GM19328 (cell line): ENCODE results near the gene SEC61G.

Source experiments
- ATAC-seq: cut with Tn5 transposase; IDR thresholded peaks from one replicate; pipeline ENCODE4 v1.9.1; 2021; ENCODE audit warnings: mild to moderate bottlenecking, moderate library complexity; ENCODE audit not compliant: unreplicated experiment

SEC61G gene

DNA sequence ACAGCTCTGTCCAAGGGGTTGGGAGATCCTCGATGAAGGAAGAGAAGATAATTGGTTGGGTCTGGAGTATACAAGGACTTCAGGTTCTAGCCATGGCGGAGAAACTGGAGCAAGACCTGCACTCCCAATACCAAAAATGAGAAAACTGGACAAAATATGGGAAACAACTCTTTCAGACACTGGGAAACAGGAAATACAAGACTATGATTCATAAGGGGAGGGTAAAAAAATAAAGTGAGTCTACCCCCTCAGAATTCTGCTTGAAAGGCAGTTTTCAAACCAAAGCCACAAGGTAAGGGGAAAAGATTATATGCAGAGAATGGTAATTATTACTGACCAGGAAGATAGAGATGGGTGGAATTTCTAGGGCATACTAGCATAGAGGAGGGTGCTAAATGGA, 10.2 kb upstream of the SEC61G start:
- no peak for ATAC-seq

- no peak for ATAC-seq
Measured at GRCh38 chr7:54764861-54765260, 5.8 kb upstream of the SEC61G start.

GRCh38 chr7:54757711-54758110, 1.3 kb downstream of the SEC61G start:
- ATAC-seq, result no peak

DNA sequence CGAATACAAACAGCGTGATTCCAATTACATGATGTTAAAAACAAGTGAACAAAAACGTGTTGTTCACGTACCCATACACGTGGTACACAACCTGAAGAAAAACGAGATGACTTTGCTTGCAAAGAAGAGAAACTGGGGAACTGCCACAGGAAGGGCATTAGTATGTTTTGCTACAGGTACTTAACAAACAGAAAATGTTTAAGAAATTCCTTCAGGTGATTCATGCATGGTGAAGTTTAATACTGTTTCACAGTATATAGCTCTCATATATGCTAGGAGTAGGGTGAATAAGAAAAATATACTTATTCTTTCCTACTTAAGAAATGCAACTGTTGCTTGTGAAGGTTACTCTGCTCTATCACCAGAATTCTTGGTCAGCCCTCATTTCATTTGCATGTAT, 9.8 kb downstream of the SEC61G start:
- no peak for ATAC-seq

GRCh38 chr7:54747234-54747633, 11.8 kb downstream of the SEC61G start:
- ATAC-seq, result no peak

- ATAC-seq, result no peak
Measured at GRCh38 chr7:54743580-54743979, 15.4 kb downstream of the SEC61G start.

GRCh38 chr7:54738737-54739136, 20.3 kb downstream of the SEC61G start:
- ATAC-seq, result no peak

GRCh38 chr7:54729107-54729506, 29.9 kb downstream of the SEC61G start:
- no peak for ATAC-seq

DNA sequence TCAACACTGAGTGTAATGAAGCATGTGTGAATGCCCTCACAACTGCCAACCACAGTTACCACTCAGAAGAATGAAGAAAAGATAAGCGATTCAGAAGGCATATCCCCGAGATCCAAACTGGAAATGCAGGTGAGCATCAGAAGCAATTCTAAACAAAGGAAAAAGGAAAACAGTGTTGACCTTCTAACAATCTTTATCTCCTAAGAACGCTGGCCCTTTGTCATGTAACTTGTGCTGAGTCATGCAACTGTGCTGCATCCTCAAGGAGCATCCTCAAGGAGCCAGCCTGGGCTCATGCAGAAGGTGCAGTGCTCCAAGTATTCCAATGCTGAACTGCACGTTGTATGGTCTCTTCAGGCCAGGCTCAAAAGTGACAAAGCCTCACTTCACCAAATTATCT, 30.6 kb downstream of the SEC61G start:
- ATAC-seq, result no peak

DNA sequence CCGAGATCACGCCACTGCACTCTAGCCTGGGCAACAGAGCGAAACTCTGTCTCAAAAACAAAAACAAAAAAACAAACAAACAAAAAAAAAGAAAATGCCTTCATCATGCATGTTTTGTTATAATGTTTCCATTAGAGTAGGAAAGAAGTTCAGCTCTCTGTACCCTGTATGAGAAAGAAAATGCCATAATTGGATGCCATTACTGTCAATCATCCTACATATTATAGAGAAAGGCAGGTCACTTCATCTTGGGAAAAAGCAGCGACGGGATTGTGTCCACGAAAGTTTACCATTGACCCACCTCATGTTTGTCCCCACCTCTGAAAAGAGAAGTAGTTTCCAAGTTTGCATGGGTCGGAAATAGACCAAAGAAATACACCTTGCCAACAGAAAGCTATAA, 33.8 kb downstream of the SEC61G start:
- ATAC-seq, result no peak

DNA sequence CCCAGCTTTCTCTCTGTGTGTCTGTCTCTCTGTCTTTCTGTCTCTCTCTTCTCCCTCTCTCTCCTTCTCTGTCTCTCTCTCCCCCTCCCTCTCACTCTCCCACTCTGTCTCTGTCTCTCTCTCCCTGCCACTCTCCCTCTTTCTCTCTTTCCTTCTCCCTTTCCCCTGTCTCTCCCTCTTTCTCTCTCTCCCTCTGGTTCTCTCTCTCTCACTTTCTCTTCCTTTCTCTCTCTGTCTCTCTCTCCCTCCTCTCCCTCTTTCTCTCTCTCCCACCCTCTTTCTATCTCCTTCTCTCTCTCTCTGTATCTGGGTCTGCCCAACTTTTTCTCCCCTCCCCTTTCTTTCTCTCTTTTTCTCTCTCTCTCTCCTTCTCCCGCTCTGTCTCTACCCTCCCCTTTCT, 36.5 kb downstream of the SEC61G start:
- ATAC-seq, result no peak

DNA sequence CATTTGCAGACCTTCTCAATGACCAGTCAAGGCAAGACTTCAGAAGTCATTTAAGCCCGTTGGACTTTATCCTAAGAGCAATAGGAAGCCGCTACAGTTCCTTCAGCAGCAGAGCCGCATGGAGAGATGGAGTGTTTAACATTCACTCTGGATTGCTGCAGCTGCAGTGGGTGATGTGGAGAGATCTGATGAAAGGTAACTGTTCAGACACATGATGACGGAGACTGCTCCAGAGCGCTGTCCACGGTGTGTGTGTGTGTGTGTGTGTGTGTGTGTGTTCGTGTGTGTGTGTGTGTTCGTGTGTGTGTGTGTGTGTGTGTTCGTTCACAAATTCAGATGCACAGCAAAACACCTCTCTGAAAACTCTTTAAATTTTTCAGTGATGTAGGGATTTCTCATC, 37.0 kb downstream of the SEC61G start:
- ATAC-seq, result no peak

DNA sequence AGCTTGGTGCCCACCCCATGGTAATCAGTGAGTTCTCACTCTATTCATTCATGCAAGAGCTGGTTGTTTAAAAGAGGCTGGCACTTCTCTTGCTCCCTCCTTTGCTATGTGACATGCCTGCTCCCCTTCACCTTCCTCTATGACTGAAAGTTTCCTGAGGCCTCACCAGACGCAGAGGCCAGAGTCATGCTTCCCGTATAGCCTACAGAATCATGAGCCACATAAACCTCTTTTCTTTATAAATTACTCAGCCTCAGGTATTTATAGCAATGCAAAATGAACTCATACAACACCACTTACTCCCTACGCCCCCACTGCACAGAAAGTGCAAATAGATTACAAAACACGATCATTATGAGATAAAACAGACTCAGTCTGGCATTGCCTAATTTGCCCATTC, 39.0 kb downstream of the SEC61G start:
- no peak for ATAC-seq

GRCh38 chr7:54719425-54719824, 39.6 kb downstream of the SEC61G start:
- ATAC-seq, result no peak

GRCh38 chr7:54712820-54713219, 46.2 kb downstream of the SEC61G start:
- ATAC-seq, result no peak

GRCh38 chr7:54711900-54712595, 47.0 kb downstream of the SEC61G start:
- ATAC-seq, result no peak

- no peak for ATAC-seq
Measured at GRCh38 chr7:54709283-54709682, 49.7 kb downstream of the SEC61G start.

- no peak for ATAC-seq
Measured at GRCh38 chr7:54705436-54705835, 53.6 kb downstream of the SEC61G start.

- ATAC-seq, result no peak
Measured at GRCh38 chr7:54704851-54705250, 54.2 kb downstream of the SEC61G start.
